H4 (cell line): ENCODE measurements around the gene SSTR5. TPM values are rescaled to one million over a fixed set of nuclear protein-coding genes. Genes with fewer than 3 reads are reported as not detected.
A peak's percentile ranks its signal among the peaks of the same experiment; 100 is the strongest.

Source experiments
- DNase-seq: peaks from one replicate; pipeline ENCODE4 v3.0.0-alpha.2; 2015; ENCODE audit warnings: low spot score
- total RNA-seq: library from RNA; depleted of rRNA; stranded (reverse); fragments of >200 nt; shearing (Covaris generic); gene quantifications from 2 replicates; pipeline ENCODE4 v1.2.3, GENCODE V29; 2014; rRNA removed

SSTR5 gene
- total RNA-seq, 1 experiment from 2014 or later: not detected

GRCh38 chr16:1122398-1122765 is 49.8 kb downstream of the SSTR5 start:
- no peak for DNase-seq

- DNase-seq: no peak
These were observed 51.1 kb downstream of the SSTR5 start for GRCh38 chr16:1123525-1124230.

- DNase-seq: no peak
These were observed 51.7 kb downstream of the SSTR5 start for GRCh38 chr16:1124291-1124690.

- DNase-seq: no peak
These were observed 52.2 kb downstream of the SSTR5 start for GRCh38 chr16:1124795-1125194.

- peak; percentile 47 for DNase-seq
These were observed 52.9 kb downstream of the SSTR5 start for GRCh38 chr16:1125471-1125870.

- DNase-seq: no peak
These were observed 53.5 kb downstream of the SSTR5 start for GRCh38 chr16:1126044-1126443.

GRCh38 chr16:1126586-1126985 is 54.0 kb downstream of the SSTR5 start:
- no peak for DNase-seq

GRCh38 chr16:1127101-1127500 is 54.6 kb downstream of the SSTR5 start:
- no peak for DNase-seq

GRCh38 chr16:1127971-1128715 is 55.6 kb downstream of the SSTR5 start:
- no peak for DNase-seq

- DNase-seq: no peak
These were observed 56.8 kb downstream of the SSTR5 start for GRCh38 chr16:1129106-1129960.

GRCh38 chr16:1130382-1130781 is 57.8 kb downstream of the SSTR5 start:
- DNase-seq: no peak

Other genes with a start within 250 kb of the SSTR5 start
- gene LMF1, start 101.8 kb upstream of the SSTR5 start, total RNA-seq: 31.1 and 39.9 TPM in 2 replicates
- gene SOX8, start 91.0 kb upstream of the SSTR5 start, total RNA-seq: 0.12 and 0.35 TPM in 2 replicates
- not detected in 2 replicates for gene C1QTNF8, start 23.5 kb downstream of the SSTR5 start, total RNA-seq
- gene CACNA1H, start 80.4 kb downstream of the SSTR5 start, total RNA-seq: 1.4 and 2.0 TPM in 2 replicates
- gene TPSG1, start 152.5 kb downstream of the SSTR5 start, total RNA-seq: 0.88 and 1.1 TPM in 2 replicates
- 0.17 TPM in 1 of 2 replicates, not detected in the other for gene TPSB2, start 157.4 kb downstream of the SSTR5 start, total RNA-seq
- gene TPSAB1, start 168.0 kb downstream of the SSTR5 start, total RNA-seq: not detected in 2 replicates
- gene TPSD1, start 183.3 kb downstream of the SSTR5 start, total RNA-seq: not detected in 2 replicates
- 77.4 and 121 TPM in 2 replicates for gene UBE2I, start 236.9 kb downstream of the SSTR5 start, total RNA-seq